H9 (cell line): Measurements from ENCODE around the gene ZNF213. TPM values are rescaled to one million over a fixed set of nuclear protein-coding genes. Genes with fewer than 3 reads are reported as not detected.

Experiments used
- DNase-seq: peaks from one replicate; pipeline ENCODE4 v3.0.0-alpha.2; 2017
- H2AFZ ChIP-seq: one replicate; pipeline ENCODE4 v1.6.1; 2013; ENCODE audit warnings: mild to moderate bottlenecking, low read length, control low read depth, moderate library complexity
- H2AK5ac ChIP-seq: 2 replicates; pipeline ENCODE4 v1.6.1; 2013; ENCODE audit warnings: low read length, control low read depth, mixed read lengths; ENCODE audit not compliant: insufficient read length
- H2BK120ac ChIP-seq: one replicate; pipeline ENCODE4 v1.6.1; 2013; ENCODE audit warnings: low read depth, mild to moderate bottlenecking, low read length, control low read depth, inconsistent platforms; ENCODE audit not compliant: poor library complexity, severe bottlenecking
- H2BK12ac ChIP-seq: 2 replicates; pipeline ENCODE4 v1.6.1; 2013; ENCODE audit warnings: low read length, control low read depth, mixed read lengths, low read depth; ENCODE audit not compliant: insufficient read length
- H2BK15ac ChIP-seq: 2 replicates; pipeline ENCODE4 v1.6.1; 2013; ENCODE audit warnings: low read depth, low read length, control low read depth
- H2BK20ac ChIP-seq: one replicate; pipeline ENCODE4 v1.6.1; 2013; ENCODE audit warnings: low read depth, mild to moderate bottlenecking, low read length, control low read depth, inconsistent platforms; ENCODE audit not compliant: poor library complexity, severe bottlenecking
- H2BK5ac ChIP-seq: 2 replicates; pipeline ENCODE4 v1.6.1; 2013; ENCODE audit warnings: low read length, control low read depth, mixed read lengths; ENCODE audit not compliant: insufficient read length
- H3K14ac ChIP-seq: 2 replicates; pipeline ENCODE4 v1.6.1; 2013; ENCODE audit warnings: low read length, control low read depth; ENCODE audit not compliant: insufficient read depth
- H3K18ac ChIP-seq: 2 replicates; pipeline ENCODE4 v1.6.1; 2013; ENCODE audit warnings: low read depth, mild to moderate bottlenecking, mixed read lengths, low read length, control low read depth; ENCODE audit not compliant: insufficient read length
- H3K23ac ChIP-seq: 2 replicates; pipeline ENCODE4 v1.6.1; 2013; ENCODE audit warnings: low read length, control low read depth, mixed read lengths, low read depth; ENCODE audit not compliant: insufficient read length
- H3K23me2 ChIP-seq: 2 replicates; pipeline ENCODE4 v1.6.1; 2013; ENCODE audit warnings: low read depth, mild to moderate bottlenecking, mixed read lengths, low read length, control low read depth; ENCODE audit not compliant: insufficient read length, poor library complexity, severe bottlenecking
- H3K27ac ChIP-seq: 2 replicates; pipeline ENCODE4 v1.5.1; 2013; ENCODE audit warnings: low read length, control low read depth, mixed read lengths, low read depth; ENCODE audit not compliant: insufficient read length
- H3K27me3 ChIP-seq: 2 replicates; pipeline ENCODE4 v1.6.1; 2013; ENCODE audit warnings: low read length, control low read depth, inconsistent platforms; ENCODE audit not compliant: insufficient read depth
- H3K4ac ChIP-seq: 2 replicates; pipeline ENCODE4 v1.6.1; 2013; ENCODE audit warnings: low read depth, mild to moderate bottlenecking, control low read depth, inconsistent platforms, low read length, moderate library complexity
- H3K4me1 ChIP-seq: 2 replicates; pipeline ENCODE4 v1.6.1; 2013; ENCODE audit warnings: low read length, control low read depth, inconsistent platforms; ENCODE audit not compliant: insufficient read depth
- H3K4me2 ChIP-seq: 2 replicates; pipeline ENCODE4 v1.6.1; 2013; ENCODE audit warnings: low read length, control low read depth, mixed read lengths; ENCODE audit not compliant: insufficient read length, insufficient read depth
- H3K56ac ChIP-seq: 2 replicates; pipeline ENCODE4 v1.6.1; 2013; ENCODE audit warnings: low read depth, mild to moderate bottlenecking, mixed read lengths, low read length, control low read depth; ENCODE audit not compliant: insufficient read length
- H3K79me1 ChIP-seq: 2 replicates; pipeline ENCODE4 v1.6.1; 2013; ENCODE audit warnings: low read depth, mild to moderate bottlenecking, moderate library complexity, low read length, control low read depth, inconsistent platforms; ENCODE audit not compliant: insufficient read depth, poor library complexity, severe bottlenecking
- H3K79me2 ChIP-seq: 2 replicates; pipeline ENCODE4 v1.6.1; 2013; ENCODE audit warnings: low read length, control low read depth, inconsistent platforms; ENCODE audit not compliant: insufficient read depth
- H3K9ac ChIP-seq: 2 replicates; pipeline ENCODE4 v1.6.1; 2013; ENCODE audit warnings: low read length, control low read depth, mixed read lengths; ENCODE audit not compliant: insufficient read length; ENCODE audit errors: extremely low read depth
- H3K9me3 ChIP-seq: one replicate; pipeline ENCODE4 v1.6.1; 2013; ENCODE audit warnings: low read depth, low read length, inconsistent platforms; ENCODE audit not compliant: control insufficient read depth
- H3T11ph ChIP-seq: one replicate; pipeline ENCODE4 v1.6.1; 2013; ENCODE audit warnings: mild to moderate bottlenecking, low read length, control low read depth, inconsistent platforms
- H4K20me1 ChIP-seq: one replicate; pipeline ENCODE4 v1.6.1; 2013; ENCODE audit not compliant: control insufficient read depth, insufficient read length, insufficient read depth
- H4K5ac ChIP-seq: 2 replicates; pipeline ENCODE4 v1.6.1; 2013; ENCODE audit warnings: low read depth, mild to moderate bottlenecking, mixed read lengths, low read length, control low read depth; ENCODE audit not compliant: insufficient read length
- H4K8ac ChIP-seq: replicated peaks from 2 replicates; pipeline ENCODE4 v1.6.1; 2013; ENCODE audit warnings: low read length, control low read depth, mixed read lengths, low read depth; ENCODE audit not compliant: insufficient read length
- H4K91ac ChIP-seq: 2 replicates; pipeline ENCODE4 v1.6.1; 2013; ENCODE audit warnings: low read depth, mild to moderate bottlenecking, moderate library complexity, mixed read lengths, low read length, control low read depth; ENCODE audit not compliant: insufficient read length
- H3K27ac Mint-ChIP-seq, 3 experiments: 2 replicates in 2 of 3; 3 replicates in 1 of 3; pipeline ENCODE4 v1.8.0; 2020 to 2021; ENCODE audit warnings: mixed read lengths in 3 of 3, mild to moderate bottlenecking in 1 of 3, moderate library complexity in 1 of 3
- H3K27me3 Mint-ChIP-seq: 2 replicates; pipeline ENCODE4 v1.8.0; 2021; ENCODE audit warnings: low read depth, mild to moderate bottlenecking, moderate library complexity, mixed read lengths
- H3K36me3 Mint-ChIP-seq, 3 experiments: 2 replicates in 2 of 3; 3 replicates in 1 of 3; pipeline ENCODE4 v1.8.0; 2020 to 2021; ENCODE audit warnings: low read depth in 3 of 3, mixed read lengths in 3 of 3; ENCODE audit not compliant: insufficient read depth in 1 of 3
- H3K4me1 Mint-ChIP-seq, 2 experiments: 2 replicates each; pipeline ENCODE4 v1.8.0; 2020; ENCODE audit warnings: mixed read lengths in 2 of 2
- H3K4me3 Mint-ChIP-seq, 2 experiments: 2 replicates in 1 of 2; 3 replicates in 1 of 2; pipeline ENCODE4 v1.8.0; 2020 to 2021; ENCODE audit warnings: mild to moderate bottlenecking in 2 of 2, mixed read lengths in 2 of 2, moderate library complexity in 1 of 2
- H3K9me3 Mint-ChIP-seq, 2 experiments: 2 replicates in 1 of 2; 3 replicates in 1 of 2; pipeline ENCODE4 v1.8.0; 2020; ENCODE audit warnings: mild to moderate bottlenecking in 2 of 2, mixed read lengths in 2 of 2, moderate library complexity in 1 of 2
- CTCF ChIP-seq: fragments of 200-600 bp; sonication (generic); conservative IDR thresholded peaks from 3 replicates; pipeline ENCODE4 v1.8.0; 2021; ENCODE audit warnings: antibody characterized with exemption, mild to moderate bottlenecking
- WGBS: extraction: QIAGEN DNeasy Blood & Tissue Kit; methylation state at CpG from one replicate; pipeline ENCODE4 v1.1.7; 2013; ENCODE audit warnings: missing lambda C conversion rate, low lambda C conversion rate, mixed read lengths; ENCODE audit not compliant: insufficient read length; ENCODE audit errors: extremely low coverage; 5-methylcytosine and 5-hydroxymethylcytosine counted together
- total RNA-seq: library from RNA; stranded (reverse); gene quantifications from 2 replicates; pipeline ENCODE4 v1.2.1, GENCODE V29; 2021

The ZNF213 gene
- total RNA-seq, 1 experiment from 2014 or later, result 6.4 TPM

- no peaks in the 10 kb centered on the region for H3K79me2 ChIP-seq
- H3K56ac ChIP-seq, result no peak overlapping the region
- Mint-ChIP-seq H3K27me3 (peaks cover 4% of the 10 kb centered on the region), H3K4me3 (no peak overlapping the region), H3K4me1 (peaks cover 3 to 6% of the 10 kb centered on the region in 2 experiments; a peak in 3 of 4 replicates), H3K27ac (no peak overlapping the region; a peak in 1 of 7 replicates), H3K36me3 (peaks cover 7 to 20% (median 15%) of the 10 kb centered on the region in 3 experiments; a peak in 5 of 7 replicates), H3K9me3 (no peaks in the 10 kb centered on the region)
- TF ChIP-seq CTCF, result no peak
- no peak overlapping the region for H2AK5ac ChIP-seq
- H2BK5ac ChIP-seq, result no peak overlapping the region
- H2BK15ac ChIP-seq, result no peak overlapping the region
- H3K4ac ChIP-seq, result no peak overlapping the region
- no peaks in the 10 kb centered on the region for H3K9me3 ChIP-seq
- H4K8ac ChIP-seq, result no peak overlapping the region
- no peak overlapping the region for H3K18ac ChIP-seq
- no peak overlapping the region for H3K23ac ChIP-seq
- no peak overlapping the region for H3K27ac ChIP-seq
- H3K9ac ChIP-seq, result no peak overlapping the region
- H3K4me2 ChIP-seq, result no peak overlapping the region
- no peak overlapping the region for H2BK20ac ChIP-seq
- no peaks in the 10 kb centered on the region for H3K79me1 ChIP-seq
- H3K27me3 ChIP-seq, result no peaks in the 10 kb centered on the region
- no peak overlapping the region for H4K91ac ChIP-seq
- WGBS, result no CpG with 5 or more reads among the region's 69 CpGs
- no peak overlapping the region for H3K14ac ChIP-seq
- H4K20me1 ChIP-seq, result no peaks in the 10 kb centered on the region
- H2AFZ ChIP-seq, result no peak overlapping the region
- no peak overlapping the region for H4K5ac ChIP-seq
- no peak overlapping the region for H2BK12ac ChIP-seq
- H3K4me1 ChIP-seq, result no peaks in the 10 kb centered on the region
- DNase-seq, result peak; percentile 26
- H3T11ph ChIP-seq, result no peak overlapping the region
- H3K23me2 ChIP-seq, result no peaks in the 10 kb centered on the region
- no peak overlapping the region for H2BK120ac ChIP-seq
These were observed 6.0 kb downstream of the ZNF213 start for GRCh38 chr16:3140603-3141427.
